SK-N-MC (cell line): ENCODE results near the gene CLIP1.

Experiments
- EZH2 ChIP-seq: fragments of 200-600 bp; sonication (generic); IDR thresholded peaks from one replicate; pipeline ENCODE4 v1.6.1; 2017; ENCODE audit warnings: antibody characterized with exemption
- POLR2AphosphoS5 ChIP-seq: IDR thresholded peaks from 2 replicates; pipeline ENCODE4 v1.6.1; 2012; ENCODE audit warnings: mild to moderate bottlenecking, low read depth, low read length, borderline replicate concordance

GRCh38 chr12:122423258-122424165 is 1.0 kb upstream of the CLIP1 start:
- TF ChIP-seq EZH2 (no peak), POLR2AphosphoS5 (no peak)
